Skeletal muscle tissue (tissue), 4 donors: ENCODE measurements around the gene NBL1. TPM values are rescaled to one million over a fixed set of nuclear protein-coding genes. Genes with fewer than 3 reads are reported as not detected.

ENCODE experiments used
- H3K27ac ChIP-seq: one replicate; pipeline ENCODE4 v1.7.0; 2013; ENCODE audit warnings: mild to moderate bottlenecking, low read depth, low read length, inconsistent platforms
- H3K27me3 ChIP-seq, 3 donors: one replicate each; pipeline ENCODE4 v1.7.0; 2013; ENCODE audit warnings: low read length in 3 of 3; ENCODE audit not compliant: control insufficient read depth in 3 of 3, insufficient read depth in 3 of 3
- H3K36me3 ChIP-seq, 3 donors: one replicate each; pipeline ENCODE4 v1.7.0; 2013; ENCODE audit warnings: low read length in 3 of 3; ENCODE audit not compliant: control insufficient read depth in 3 of 3, insufficient read depth in 3 of 3
- H3K4me1 ChIP-seq, 3 donors: one replicate each; pipeline ENCODE4 v1.7.0; 2013; ENCODE audit warnings: low read length in 3 of 3, mild to moderate bottlenecking in 3 of 3; ENCODE audit not compliant: control insufficient read depth in 3 of 3, insufficient read depth in 3 of 3
- H3K4me3 ChIP-seq, 3 donors: one replicate each; pipeline ENCODE4 v1.7.0; 2013; ENCODE audit warnings: low read length in 3 of 3
- H3K9ac ChIP-seq, 3 donors: one replicate each; pipeline ENCODE4 v1.7.0; 2013; ENCODE audit warnings: low read length in 3 of 3, mild to moderate bottlenecking in 3 of 3, moderate library complexity in 2 of 3, low read depth in 1 of 3
- H3K9me3 ChIP-seq, 3 donors: one replicate each; pipeline ENCODE4 v1.7.0; 2013; ENCODE audit warnings: low read length in 3 of 3; ENCODE audit not compliant: control insufficient read depth in 3 of 3
- total RNA-seq: library from RNA; depleted of rRNA; stranded (reverse); fragments of >200 nt; gene quantifications from one replicate; pipeline ENCODE4 v1.2.3, GENCODE V29; 2014
- donor health status: Osteomylitis.

NBL1 gene
- total RNA-seq, 1 donor from 2014 or later = 23.5 TPM

DNA sequence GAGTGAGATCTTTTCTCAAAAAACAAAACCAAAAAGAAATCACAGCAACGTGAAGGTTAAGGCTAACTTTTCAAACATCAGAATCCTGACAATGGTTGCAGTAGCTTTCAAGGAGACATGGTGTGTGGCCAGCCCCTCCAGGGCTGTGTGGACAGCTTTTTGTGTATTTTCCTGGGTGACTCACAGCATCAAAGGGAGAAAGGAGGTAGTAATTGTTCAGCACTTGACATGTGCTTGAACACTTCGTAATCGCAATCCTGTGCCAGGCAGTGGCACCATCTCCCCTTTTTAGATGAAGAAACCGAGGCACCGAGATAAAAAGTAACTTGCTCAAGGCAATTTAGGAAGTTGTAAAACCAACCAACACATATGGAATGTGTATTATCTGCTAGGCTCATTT lies 10.3 kb downstream of the NBL1 start:
- Histone ChIP-seq H3K9ac (no peak overlapping the region), H3K4me3 (no peak overlapping the region), H3K36me3 (peaks cover 0 to 8% (median 2%) of the 10 kb centered on the region in 3 donors), H3K4me1 (peaks cover 20 to 27% (median 24%) of the 10 kb centered on the region in 3 donors), H3K27ac (no peak overlapping the region), H3K27me3 (no peaks in the 10 kb centered on the region), H3K9me3 (no peaks in the 10 kb centered on the region)

DNA sequence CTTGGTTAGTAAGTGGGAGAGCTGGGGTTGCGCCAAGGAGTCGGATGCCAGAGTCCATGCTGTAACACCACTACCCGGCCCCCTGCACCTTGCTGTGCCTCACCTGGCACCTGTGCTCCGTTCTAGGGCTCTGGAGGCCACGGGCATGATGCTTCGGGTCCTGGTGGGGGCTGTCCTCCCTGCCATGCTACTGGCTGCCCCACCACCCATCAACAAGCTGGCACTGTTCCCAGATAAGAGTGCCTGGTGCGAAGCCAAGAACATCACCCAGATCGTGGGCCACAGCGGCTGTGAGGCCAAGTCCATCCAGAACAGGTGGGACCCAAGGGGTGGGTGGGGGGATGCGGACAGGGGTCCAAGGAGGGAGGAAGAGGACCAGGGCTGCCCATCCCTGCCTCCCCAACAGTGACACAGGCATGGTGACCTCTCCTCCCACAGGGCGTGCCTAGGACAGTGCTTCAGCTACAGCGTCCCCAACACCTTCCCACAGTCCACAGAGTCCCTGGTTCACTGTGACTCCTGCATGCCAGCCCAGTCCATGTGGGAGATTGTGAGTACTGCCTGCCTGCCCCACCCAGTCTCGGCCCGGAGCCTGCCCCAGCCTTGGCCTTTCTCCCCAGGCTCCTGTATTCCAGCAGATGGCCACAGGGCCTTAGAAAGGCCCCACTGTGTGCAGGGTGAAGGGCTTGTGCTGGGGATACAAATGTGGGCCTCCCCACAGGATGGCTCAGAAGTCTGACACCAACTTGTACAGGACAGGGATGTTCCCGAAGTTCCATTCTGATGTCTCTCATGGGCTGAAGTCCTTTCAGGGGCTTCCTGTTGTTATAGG lies 11.0 kb downstream of the NBL1 start:
- H3K27ac ChIP-seq = no peak overlapping the region
- no peak overlapping the region for H3K4me3 ChIP-seq
- H3K27me3 ChIP-seq = no peaks in the 10 kb centered on the region
- no peaks in the 10 kb centered on the region for H3K9me3 ChIP-seq
- peaks cover 0 to 8% (median 2%) of the 10 kb centered on the region in 3 donors for H3K36me3 ChIP-seq
- H3K9ac ChIP-seq = no peak overlapping the region
- H3K4me1 ChIP-seq = peaks cover 20 to 24% (median 23%) of the 10 kb centered on the region in 3 donors

DNA sequence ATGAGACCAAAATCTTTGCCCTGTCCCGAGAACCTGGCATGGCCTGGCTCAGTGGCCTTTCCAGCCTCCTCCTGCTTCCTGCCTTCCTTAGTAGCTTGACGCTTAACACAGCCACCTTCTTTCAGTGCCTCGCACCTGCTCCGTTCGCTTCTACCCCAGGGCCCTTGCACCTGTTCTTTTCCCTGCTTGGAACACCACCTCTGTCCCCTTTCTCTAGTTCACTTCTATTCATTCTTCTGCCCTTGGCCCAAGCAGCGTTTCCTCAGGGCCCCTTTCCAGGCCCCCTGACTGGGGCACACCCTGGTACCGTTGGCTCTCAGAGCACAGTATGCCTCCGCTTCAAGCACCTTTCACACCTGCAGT lies 11.6 kb downstream of the NBL1 start:
- H3K27me3 ChIP-seq = peaks cover 0 to 5% (median 3%) of the 10 kb centered on the region in 3 donors
- H3K4me3 ChIP-seq = no peak overlapping the region
- no peak overlapping the region for H3K27ac ChIP-seq
- no peaks in the 10 kb centered on the region for H3K9me3 ChIP-seq
- peaks cover 18 to 19% (median 18%) of the 10 kb centered on the region in 3 donors for H3K4me1 ChIP-seq
- H3K9ac ChIP-seq = no peak overlapping the region
- peaks cover 0 to 8% (median 2%) of the 10 kb centered on the region in 3 donors for H3K36me3 ChIP-seq

DNA sequence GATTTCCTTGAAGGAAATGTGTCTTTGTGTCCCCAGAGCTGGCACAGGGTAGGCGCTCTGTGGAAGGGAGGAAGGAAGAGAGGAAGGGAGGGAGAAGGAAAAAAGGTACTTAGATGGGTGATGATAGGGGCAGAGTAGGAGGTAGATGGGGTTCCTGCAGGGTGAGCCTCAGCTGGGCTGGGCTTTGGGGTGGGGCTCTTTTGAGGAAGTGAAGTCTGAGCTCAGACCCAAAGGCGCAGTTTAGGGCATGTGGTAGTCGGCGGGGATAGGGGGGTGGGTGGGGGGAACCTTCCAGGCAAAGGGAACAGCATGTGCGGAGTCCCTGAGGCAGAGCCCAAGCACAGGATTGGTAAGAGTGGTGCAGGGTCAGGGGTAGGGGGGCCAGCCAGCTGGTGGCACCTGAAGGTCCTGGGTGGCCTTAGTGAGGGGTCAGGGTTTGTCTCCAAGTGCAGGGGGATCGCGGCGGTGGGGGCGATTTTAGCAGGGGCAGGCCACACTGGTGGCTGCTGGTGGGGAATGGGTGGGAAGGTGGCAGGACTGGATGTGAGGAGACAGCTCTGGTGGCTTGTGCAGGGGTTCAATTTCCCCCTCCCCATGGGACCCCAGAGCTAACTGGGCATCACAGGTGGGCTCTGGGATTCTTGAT lies 12.1 kb downstream of the NBL1 start:
- no peak overlapping the region for H3K9ac ChIP-seq
- peaks cover 13% of the 10 kb centered on the region in 3 donors for H3K4me1 ChIP-seq
- H3K27me3 ChIP-seq = peaks cover 0 to 6% (median 6%) of the 10 kb centered on the region in 3 donors
- no peak overlapping the region for H3K27ac ChIP-seq
- no peak overlapping the region for H3K4me3 ChIP-seq
- H3K9me3 ChIP-seq = no peaks in the 10 kb centered on the region
- H3K36me3 ChIP-seq = peaks cover 0 to 8% (median 2%) of the 10 kb centered on the region in 3 donors

DNA sequence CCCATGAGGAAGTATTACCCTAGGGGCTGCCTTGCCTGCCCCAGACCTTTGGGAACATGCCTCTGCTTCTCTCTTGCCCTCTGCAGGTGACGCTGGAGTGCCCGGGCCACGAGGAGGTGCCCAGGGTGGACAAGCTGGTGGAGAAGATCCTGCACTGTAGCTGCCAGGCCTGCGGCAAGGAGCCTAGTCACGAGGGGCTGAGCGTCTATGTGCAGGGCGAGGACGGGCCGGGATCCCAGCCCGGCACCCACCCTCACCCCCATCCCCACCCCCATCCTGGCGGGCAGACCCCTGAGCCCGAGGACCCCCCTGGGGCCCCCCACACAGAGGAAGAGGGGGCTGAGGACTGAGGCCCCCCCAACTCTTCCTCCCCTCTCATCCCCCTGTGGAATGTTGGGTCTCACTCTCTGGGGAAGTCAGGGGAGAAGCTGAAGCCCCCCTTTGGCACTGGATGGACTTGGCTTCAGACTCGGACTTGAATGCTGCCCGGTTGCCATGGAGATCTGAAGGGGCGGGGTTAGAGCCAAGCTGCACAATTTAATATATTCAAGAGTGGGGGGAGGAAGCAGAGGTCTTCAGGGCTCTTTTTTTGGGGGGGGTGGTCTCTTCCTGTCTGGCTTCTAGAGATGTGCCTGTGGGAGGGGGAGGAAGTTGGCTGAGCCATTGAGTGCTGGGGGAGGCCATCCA lies 12.8 kb downstream of the NBL1 start:
- peaks cover 0 to 6% (median 6%) of the 10 kb centered on the region in 3 donors for H3K27me3 ChIP-seq
- no peaks in the 10 kb centered on the region for H3K9me3 ChIP-seq
- peaks cover 7 to 10% (median 9%) of the 10 kb centered on the region in 3 donors for H3K4me1 ChIP-seq
- H3K9ac ChIP-seq = no peak overlapping the region
- no peak overlapping the region for H3K4me3 ChIP-seq
- no peak overlapping the region for H3K27ac ChIP-seq
- H3K36me3 ChIP-seq = peaks cover 0 to 8% (median 2%) of the 10 kb centered on the region in 3 donors

DNA sequence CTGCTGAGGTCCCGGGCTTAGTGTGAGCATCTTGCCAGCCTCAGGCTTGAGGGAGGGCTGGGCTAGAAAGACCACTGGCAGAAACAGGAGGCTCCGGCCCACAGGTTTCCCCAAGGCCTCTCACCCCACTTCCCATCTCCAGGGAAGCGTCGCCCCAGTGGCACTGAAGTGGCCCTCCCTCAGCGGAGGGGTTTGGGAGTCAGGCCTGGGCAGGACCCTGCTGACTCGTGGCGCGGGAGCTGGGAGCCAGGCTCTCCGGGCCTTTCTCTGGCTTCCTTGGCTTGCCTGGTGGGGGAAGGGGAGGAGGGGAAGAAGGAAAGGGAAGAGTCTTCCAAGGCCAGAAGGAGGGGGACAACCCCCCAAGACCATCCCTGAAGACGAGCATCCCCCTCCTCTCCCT lies 13.4 kb downstream of the NBL1 start:
- no peak overlapping the region for H3K4me3 ChIP-seq
- no peak overlapping the region for H3K27ac ChIP-seq
- peaks cover 0 to 6% (median 6%) of the 10 kb centered on the region in 3 donors for H3K27me3 ChIP-seq
- peaks cover 0 to 8% (median 2%) of the 10 kb centered on the region in 3 donors for H3K36me3 ChIP-seq
- peaks cover 5 to 7% (median 6%) of the 10 kb centered on the region in 3 donors for H3K4me1 ChIP-seq
- no peaks in the 10 kb centered on the region for H3K9me3 ChIP-seq
- H3K9ac ChIP-seq = no peak overlapping the region

DNA sequence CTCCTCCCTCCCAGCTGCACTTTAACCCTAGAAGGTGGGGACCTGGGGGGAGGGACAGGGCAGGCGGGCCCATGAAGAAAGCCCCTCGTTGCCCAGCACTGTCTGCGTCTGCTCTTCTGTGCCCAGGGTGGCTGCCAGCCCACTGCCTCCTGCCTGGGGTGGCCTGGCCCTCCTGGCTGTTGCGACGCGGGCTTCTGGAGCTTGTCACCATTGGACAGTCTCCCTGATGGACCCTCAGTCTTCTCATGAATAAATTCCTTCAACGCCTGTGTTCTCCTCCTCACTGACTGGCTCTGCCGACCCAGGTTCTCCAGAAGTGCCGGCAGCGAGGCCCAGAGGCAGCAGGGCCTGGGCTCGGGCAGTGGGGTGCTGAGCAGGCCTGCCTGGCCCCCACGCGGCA lies 14.1 kb downstream of the NBL1 start:
- Histone ChIP-seq H3K36me3 (peaks cover 0 to 8% (median 2%) of the 10 kb centered on the region in 3 donors), H3K9me3 (no peaks in the 10 kb centered on the region), H3K27me3 (peaks cover 3 to 11% (median 11%) of the 10 kb centered on the region in 3 donors), H3K4me3 (no peak overlapping the region), H3K9ac (no peak overlapping the region), H3K4me1 (peaks cover 5 to 6% (median 5%) of the 10 kb centered on the region in 3 donors), H3K27ac (no peak overlapping the region)

DNA sequence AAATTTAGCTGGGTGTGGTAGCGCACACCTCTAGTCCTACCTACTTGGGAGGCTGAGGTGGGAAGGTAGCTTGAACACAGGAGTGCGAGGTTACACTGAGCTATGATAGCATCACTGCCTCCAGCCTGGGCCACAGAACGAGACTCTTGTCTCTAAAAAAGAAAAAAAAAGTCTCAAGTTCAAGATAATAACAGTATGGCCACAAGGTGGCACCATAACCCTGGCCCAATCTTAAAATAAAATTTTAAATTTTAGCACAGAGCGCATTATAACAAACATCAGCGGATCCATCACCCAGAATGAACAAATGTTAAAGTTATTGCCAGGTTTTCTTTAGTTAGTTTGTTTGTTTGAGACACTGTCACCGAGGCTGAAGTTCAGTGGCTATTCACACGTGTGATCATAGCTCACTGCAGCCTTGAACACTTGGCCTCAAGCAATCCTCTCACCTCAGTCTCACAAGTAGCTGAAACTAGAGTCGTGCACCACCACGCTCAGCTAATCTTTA lies 17.7 kb downstream of the NBL1 start:
- H3K36me3 ChIP-seq = peaks cover 0 to 2% (median under 1%) of the 10 kb centered on the region in 3 donors
- no peaks in the 10 kb centered on the region for H3K9me3 ChIP-seq
- H3K9ac ChIP-seq = no peak overlapping the region
- peaks cover 34 to 37% (median 36%) of the 10 kb centered on the region in 3 donors for H3K27me3 ChIP-seq
- H3K4me1 ChIP-seq = no peaks in the 10 kb centered on the region
- H3K27ac ChIP-seq = no peak overlapping the region
- no peak overlapping the region for H3K4me3 ChIP-seq

DNA sequence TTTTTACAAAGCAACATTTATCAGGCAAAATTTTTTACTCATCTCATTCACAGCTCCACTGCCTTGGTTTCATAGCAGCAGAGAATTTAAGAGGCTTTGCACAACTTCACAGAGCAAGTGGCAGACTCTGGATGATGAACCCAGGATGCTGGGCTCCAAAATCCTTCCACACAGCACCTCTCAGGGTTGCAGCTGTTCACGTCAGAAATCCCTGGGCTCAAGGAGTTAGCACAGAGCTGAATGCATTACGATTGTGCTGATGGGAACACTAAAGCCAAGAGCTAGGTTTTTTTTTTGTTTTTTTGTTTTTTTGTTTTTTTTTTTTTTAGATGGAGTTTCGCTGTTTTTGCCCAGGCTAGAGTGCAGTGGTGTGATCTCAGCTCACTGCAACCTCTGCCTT lies 18.2 kb downstream of the NBL1 start:
- H3K27me3 ChIP-seq = peaks cover 37 to 41% (median 39%) of the 10 kb centered on the region in 3 donors

More for the DNA sequence above, 18.2 kb downstream of the NBL1 start:
- peaks cover 0 to under 1% (median 0%) of the 10 kb centered on the region in 3 donors for H3K36me3 ChIP-seq
- no peaks in the 10 kb centered on the region for H3K4me1 ChIP-seq
- no peak overlapping the region for H3K4me3 ChIP-seq
- H3K9me3 ChIP-seq = no peaks in the 10 kb centered on the region
- H3K27ac ChIP-seq = no peak overlapping the region
- no peak overlapping the region for H3K9ac ChIP-seq
